ENCODE data around the gene NRCAM.

NRCAM gene

GRCh38 chr7:108434010-108434409, 22.2 kb downstream of the NRCAM start:
- no peak for DNase-seq (ENCODE audit: insufficient read length, low spot score)
- no peak for FAIRE-seq
- TF ChIP-seq POLR2A (IDR thresholded peaks at IDR 0.05; ENCODE audit: low read depth, low read length), result no peak
- TF ChIP-seq POU2F2 (IDR thresholded peaks at IDR 0.05; ENCODE audit: low read depth, low read length), result no peak
- TF ChIP-seq SPI1 (IDR thresholded peaks at IDR 0.05; ENCODE audit: low read depth, low read length), result no peak
- TF ChIP-seq TAF1 (IDR thresholded peaks at IDR 0.05; ENCODE audit: low read depth, low read length), result no peak
- no peak for TF ChIP-seq POLR2AphosphoS5 (IDR thresholded peaks at IDR 0.05; ENCODE audit: low read depth, low read length)
- no peak for TF ChIP-seq PAX5 (IDR thresholded peaks at IDR 0.05; ENCODE audit: insufficient read depth, low read length, severe bottlenecking)

- FAIRE-seq (no peak), DNase-seq (ENCODE audit: insufficient read length, low spot score) (no peak)
- TF ChIP-seq POU2F2 (IDR thresholded peaks at IDR 0.05; ENCODE audit: low read depth, low read length) (no peak), PAX5 (IDR thresholded peaks at IDR 0.05; ENCODE audit: insufficient read depth, low read length, severe bottlenecking) (no peak), POLR2AphosphoS5 (IDR thresholded peaks at IDR 0.05; ENCODE audit: low read depth, low read length) (no peak), SPI1 (IDR thresholded peaks at IDR 0.05; ENCODE audit: low read depth, low read length) (no peak), POLR2A (IDR thresholded peaks at IDR 0.05; ENCODE audit: low read depth, low read length) (no peak), TAF1 (IDR thresholded peaks at IDR 0.05; ENCODE audit: low read depth, low read length) (no peak)
Observed at GRCh38 chr7:108431099-108431498, 25.1 kb downstream of the NRCAM start.

- TF ChIP-seq TAF1 (IDR thresholded peaks at IDR 0.05; ENCODE audit: low read depth, low read length) (no peak), SPI1 (IDR thresholded peaks at IDR 0.05; ENCODE audit: low read depth, low read length) (no peak), PAX5 (IDR thresholded peaks at IDR 0.05; ENCODE audit: insufficient read depth, low read length, severe bottlenecking) (no peak), POLR2AphosphoS5 (IDR thresholded peaks at IDR 0.05; ENCODE audit: low read depth, low read length) (no peak)
- FAIRE-seq (no peak), DNase-seq (ENCODE audit: insufficient read length, low spot score) (no peak)
Observed at GRCh38 chr7:108430664-108431063, 25.6 kb downstream of the NRCAM start.

- DNase-seq (ENCODE audit: insufficient read length, low spot score) (no peak), FAIRE-seq (no peak)
- no peak for TF ChIP-seq POLR2AphosphoS5 (IDR thresholded peaks at IDR 0.05; ENCODE audit: low read depth, low read length)
- no peak for TF ChIP-seq SPI1 (IDR thresholded peaks at IDR 0.05; ENCODE audit: low read depth, low read length)
- TF ChIP-seq POLR2A (IDR thresholded peaks at IDR 0.05; ENCODE audit: low read depth, low read length), result no peak
- TF ChIP-seq PAX5 (IDR thresholded peaks at IDR 0.05; ENCODE audit: insufficient read depth, low read length, severe bottlenecking), result no peak
- no peak for TF ChIP-seq TAF1 (IDR thresholded peaks at IDR 0.05; ENCODE audit: low read depth, low read length)
- TF ChIP-seq POU2F2 (IDR thresholded peaks at IDR 0.05; ENCODE audit: low read depth, low read length), result no peak
Observed at GRCh38 chr7:108427766-108428165, 28.5 kb downstream of the NRCAM start.

- FAIRE-seq (no peak), DNase-seq (ENCODE audit: insufficient read length, low spot score) (no peak)
- TF ChIP-seq POLR2A (IDR thresholded peaks at IDR 0.05; ENCODE audit: low read depth, low read length) (no peak), POU2F2 (IDR thresholded peaks at IDR 0.05; ENCODE audit: low read depth, low read length) (no peak), PAX5 (IDR thresholded peaks at IDR 0.05; ENCODE audit: insufficient read depth, low read length, severe bottlenecking) (no peak), POLR2AphosphoS5 (IDR thresholded peaks at IDR 0.05; ENCODE audit: low read depth, low read length) (no peak), SPI1 (IDR thresholded peaks at IDR 0.05; ENCODE audit: low read depth, low read length) (no peak), TAF1 (IDR thresholded peaks at IDR 0.05; ENCODE audit: low read depth, low read length) (no peak)
Observed at GRCh38 chr7:108425714-108426275, 30.4 kb downstream of the NRCAM start.

GRCh38 chr7:108424013-108424412, 32.2 kb downstream of the NRCAM start:
- DNase-seq (ENCODE audit: insufficient read length, low spot score) (no peak), FAIRE-seq (no peak)
- no peak for TF ChIP-seq POLR2A (IDR thresholded peaks at IDR 0.05; ENCODE audit: low read depth, low read length)
- no peak for TF ChIP-seq POLR2AphosphoS5 (IDR thresholded peaks at IDR 0.05; ENCODE audit: low read depth, low read length)
- TF ChIP-seq POU2F2 (IDR thresholded peaks at IDR 0.05; ENCODE audit: low read depth, low read length), result no peak
- no peak for TF ChIP-seq PAX5 (IDR thresholded peaks at IDR 0.05; ENCODE audit: insufficient read depth, low read length, severe bottlenecking)
- TF ChIP-seq TAF1 (IDR thresholded peaks at IDR 0.05; ENCODE audit: low read depth, low read length), result no peak
- TF ChIP-seq SPI1 (IDR thresholded peaks at IDR 0.05; ENCODE audit: low read depth, low read length), result no peak

GRCh38 chr7:108423089-108423989, 32.9 kb downstream of the NRCAM start:
- FAIRE-seq (no peak), DNase-seq (ENCODE audit: insufficient read length, low spot score) (no peak)
- TF ChIP-seq TAF1 (IDR thresholded peaks at IDR 0.05; ENCODE audit: low read depth, low read length) (peak; percentile 32; the same call in 1 of the 2 replicates), SPI1 (IDR thresholded peaks at IDR 0.05; ENCODE audit: low read depth, low read length) (0 out of 2 replicates have a peak, but pooled peaks have one; percentile 1), POLR2AphosphoS5 (IDR thresholded peaks at IDR 0.05; ENCODE audit: low read depth, low read length) (no peak), POU2F2 (IDR thresholded peaks at IDR 0.05; ENCODE audit: low read depth, low read length) (no peak), PAX5 (IDR thresholded peaks at IDR 0.05; ENCODE audit: insufficient read depth, low read length, severe bottlenecking) (no peak), POLR2A (IDR thresholded peaks at IDR 0.05; ENCODE audit: low read depth, low read length) (no peak)

GRCh38 chr7:108421720-108422331, 34.4 kb downstream of the NRCAM start:
- TF ChIP-seq SPI1 (IDR thresholded peaks at IDR 0.05; ENCODE audit: low read depth, low read length), result no peak
- TF ChIP-seq POLR2A (IDR thresholded peaks at IDR 0.05; ENCODE audit: low read depth, low read length), result no peak
- no peak for TF ChIP-seq POU2F2 (IDR thresholded peaks at IDR 0.05; ENCODE audit: low read depth, low read length)
- no peak for TF ChIP-seq POLR2AphosphoS5 (IDR thresholded peaks at IDR 0.05; ENCODE audit: low read depth, low read length)
- TF ChIP-seq PAX5 (IDR thresholded peaks at IDR 0.05; ENCODE audit: insufficient read depth, low read length, severe bottlenecking), result no peak
- no peak for TF ChIP-seq TAF1 (IDR thresholded peaks at IDR 0.05; ENCODE audit: low read depth, low read length)
- FAIRE-seq (no peak), DNase-seq (ENCODE audit: insufficient read length, low spot score) (no peak)

Data from GM12891 (cell line).